Panc1 (cell line): ENCODE data around the gene TEX14. TPM values are rescaled to one million over a fixed set of nuclear protein-coding genes. Genes with fewer than 3 reads are reported as not detected.

Source experiments
- ATAC-seq: fragments of 200-7000 bp; cut with Tn5 transposase; 2 replicates; pipeline ENCODE4 v1.9.1; 2020; ENCODE audit warnings: mild to moderate bottlenecking, moderate library complexity
- BruUV-seq: library from RNA; stranded (reverse); fragments of 400-500 nt; replicated peaks from 2 replicates; lab custom pipeline; 2021; lab: Mats Ljungman, UMichigan
- CTCF ChIA-PET: fragments of 300-600 bp; sonication (Branson Sonifier 250); formaldehyde crosslinking; loops from one replicate; lab custom pipeline; 2022; ENCODE audit warnings: antibody characterized with exemption; lab: Charles Lee
- POLR2A ChIA-PET: fragments of 300-600 bp; sonication (Branson Sonifier 250); formaldehyde crosslinking; loops from one replicate; lab custom pipeline; 2022; ENCODE audit warnings: antibody characterized with exemption; lab: Charles Lee
- DNase-seq: peaks from one replicate; pipeline ENCODE4 v3.0.0-alpha.2; 2010; ENCODE audit warnings: low read depth, low spot score
- H3K27ac ChIP-seq: 2 replicates; pipeline ENCODE4 v1.5.1; 2011; ENCODE audit warnings: mild to moderate bottlenecking, low read length, inconsistent platforms
- H3K27me3 ChIP-seq: fragments of 200-500 bp; sonication (Bioruptor generic); 2 replicates; pipeline ENCODE4 v1.6.0; 2014; ENCODE audit warnings: low read length, inconsistent platforms; ENCODE audit not compliant: control insufficient read depth, insufficient read depth
- H3K36me3 ChIP-seq: fragments of 200-500 bp; sonication (Bioruptor generic); 2 replicates; pipeline ENCODE4 v1.5.1; 2014; ENCODE audit warnings: inconsistent platforms, mild to moderate bottlenecking, low read length, moderate library complexity; ENCODE audit not compliant: control insufficient read depth, insufficient read depth
- H3K4me1 ChIP-seq: 2 replicates; pipeline ENCODE4 v1.5.1; 2011; ENCODE audit warnings: inconsistent platforms, mild to moderate bottlenecking, low read length, moderate library complexity; ENCODE audit not compliant: control insufficient read depth, insufficient read depth
- H3K4me3 ChIP-seq, 2 experiments: 2 replicates each; pipeline ENCODE4 v1.5.1; 2011 to 2012; ENCODE audit warnings: low read depth in 2 of 2, low read length in 2 of 2, mild to moderate bottlenecking in 2 of 2, inconsistent platforms in 1 of 2, moderate library complexity in 1 of 2
- H3K9me3 ChIP-seq: fragments of 200-500 bp; sonication (Bioruptor generic); 2 replicates; pipeline ENCODE4 v1.5.1; 2014; ENCODE audit warnings: low read depth, mild to moderate bottlenecking, inconsistent platforms, low read length, moderate library complexity; ENCODE audit not compliant: control insufficient read depth, insufficient read depth
- CTCF ChIP-seq: fragments of 450-650 bp; IDR thresholded peaks from 2 replicates; pipeline ENCODE4 v1.5.1; 2017; ENCODE audit warnings: mild to moderate bottlenecking
- POLR2AphosphoS5 ChIP-seq: IDR thresholded peaks from 2 replicates; pipeline ENCODE4 v1.6.1; 2012; ENCODE audit warnings: mild to moderate bottlenecking, low read depth, low read length, moderate library complexity
- SIN3A ChIP-seq: IDR thresholded peaks from 2 replicates; pipeline ENCODE4 v1.6.1; 2012; ENCODE audit warnings: low read depth, mild to moderate bottlenecking, low read length, moderate library complexity, borderline replicate concordance; ENCODE audit not compliant: insufficient read depth
- TCF7L2 ChIP-seq: IDR thresholded peaks from 2 replicates; pipeline ENCODE4 v1.6.1; 2011; ENCODE audit warnings: mild to moderate bottlenecking, low read depth, low read length, inconsistent platforms
- in situ Hi-C: cut with HindIII; loops from 2 replicates; pipeline ENCODE4 v1.10.0; 2016; ENCODE audit warnings: low sequenced_read_pairs, low pct_unique_long_range_greater_than_20kb
- intact Hi-C: fragments of 100-400 bp; cut with micrococcal nuclease; formaldehyde crosslinking; loops from one replicate; pipeline ENCODE4 v1.10.0; 2022; ENCODE audit not compliant: unreplicated experiment
- total RNA-seq: library from RNA; stranded (reverse); gene quantifications from one replicate; pipeline ENCODE4 v1.2.1, GENCODE V29; 2021; ENCODE audit not compliant: unreplicated experiment
- TF ChIP-seq, protein P1 (sequence below), 2 experiments: IDR thresholded peaks; 2 replicates each; pipeline ENCODE4 v1.6.1; 2011 to 2012; ENCODE audit warnings: low read depth in 2 of 2, control low read depth in 1 of 2, low read length in 1 of 2, mild to moderate bottlenecking in 1 of 2, moderate library complexity in 1 of 2; ENCODE audit not compliant: insufficient read depth in 1 of 2

TEX14 gene
- total RNA-seq, 1 experiment from 2014 or later = not detected

DNA sequence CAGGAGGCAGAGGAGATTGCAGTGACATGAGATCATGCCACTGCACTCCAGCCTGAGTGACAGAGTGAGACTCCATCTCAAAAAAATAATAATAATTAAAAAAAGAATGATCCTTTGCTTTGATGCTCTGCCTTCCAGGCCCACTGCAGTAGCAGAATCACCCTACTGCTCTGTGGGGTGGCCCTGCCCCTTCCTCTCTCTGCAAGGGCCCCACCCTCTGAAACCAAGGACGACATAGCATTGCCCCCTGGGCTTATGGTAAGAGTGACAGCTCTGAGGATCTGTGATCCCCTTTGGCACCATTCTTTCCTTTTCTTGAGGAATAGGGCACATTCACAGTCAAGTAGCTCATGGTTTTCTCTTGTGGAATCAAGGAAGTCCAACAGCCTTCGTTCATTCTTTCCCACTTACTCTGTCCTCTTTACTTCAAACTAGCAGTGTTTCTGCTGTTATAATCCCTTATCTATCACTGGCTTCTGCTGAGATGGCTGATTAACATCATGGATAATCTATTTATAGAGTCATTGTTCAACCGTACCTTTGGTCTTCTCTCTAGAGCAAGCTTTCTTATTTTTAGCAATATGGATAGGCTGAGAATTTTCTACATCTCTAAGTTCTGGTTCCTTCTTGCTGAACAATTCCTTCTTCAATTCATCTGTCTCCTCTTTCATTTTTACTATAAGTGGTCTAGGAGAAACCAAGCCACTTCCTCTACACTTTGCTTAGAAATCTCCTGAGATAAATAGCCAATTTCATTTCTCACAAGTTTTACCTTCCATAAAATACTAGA is 14.7 kb upstream of the TEX14 start:
- intact Hi-C loops (no loop called here), in situ Hi-C loops (no loop called here)
- Histone ChIP-seq H3K4me1 (no peaks in the 10 kb centered on the region), H3K27me3 (no peaks in the 10 kb centered on the region), H3K27ac (no peak overlapping the region), H3K36me3 (no peaks in the 10 kb centered on the region), H3K9me3 (no peaks in the 10 kb centered on the region), H3K4me3 (no peak overlapping the region)
- no peak for TF ChIP-seq TCF7L2
- TF ChIP-seq CTCF = no peak
- no peak for TF ChIP-seq POLR2AphosphoS5
- TF ChIP-seq SIN3A = no peak
- TF ChIP-seq, protein P1, sequence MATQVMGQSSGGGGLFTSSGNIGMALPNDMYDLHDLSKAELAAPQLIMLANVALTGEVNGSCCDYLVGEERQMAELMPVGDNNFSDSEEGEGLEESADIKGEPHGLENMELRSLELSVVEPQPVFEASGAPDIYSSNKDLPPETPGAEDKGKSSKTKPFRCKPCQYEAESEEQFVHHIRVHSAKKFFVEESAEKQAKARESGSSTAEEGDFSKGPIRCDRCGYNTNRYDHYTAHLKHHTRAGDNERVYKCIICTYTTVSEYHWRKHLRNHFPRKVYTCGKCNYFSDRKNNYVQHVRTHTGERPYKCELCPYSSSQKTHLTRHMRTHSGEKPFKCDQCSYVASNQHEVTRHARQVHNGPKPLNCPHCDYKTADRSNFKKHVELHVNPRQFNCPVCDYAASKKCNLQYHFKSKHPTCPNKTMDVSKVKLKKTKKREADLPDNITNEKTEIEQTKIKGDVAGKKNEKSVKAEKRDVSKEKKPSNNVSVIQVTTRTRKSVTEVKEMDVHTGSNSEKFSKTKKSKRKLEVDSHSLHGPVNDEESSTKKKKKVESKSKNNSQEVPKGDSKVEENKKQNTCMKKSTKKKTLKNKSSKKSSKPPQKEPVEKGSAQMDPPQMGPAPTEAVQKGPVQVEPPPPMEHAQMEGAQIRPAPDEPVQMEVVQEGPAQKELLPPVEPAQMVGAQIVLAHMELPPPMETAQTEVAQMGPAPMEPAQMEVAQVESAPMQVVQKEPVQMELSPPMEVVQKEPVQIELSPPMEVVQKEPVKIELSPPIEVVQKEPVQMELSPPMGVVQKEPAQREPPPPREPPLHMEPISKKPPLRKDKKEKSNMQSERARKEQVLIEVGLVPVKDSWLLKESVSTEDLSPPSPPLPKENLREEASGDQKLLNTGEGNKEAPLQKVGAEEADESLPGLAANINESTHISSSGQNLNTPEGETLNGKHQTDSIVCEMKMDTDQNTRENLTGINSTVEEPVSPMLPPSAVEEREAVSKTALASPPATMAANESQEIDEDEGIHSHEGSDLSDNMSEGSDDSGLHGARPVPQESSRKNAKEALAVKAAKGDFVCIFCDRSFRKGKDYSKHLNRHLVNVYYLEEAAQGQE (IDR thresholded peaks at IDR 0.05; ENCODE audit: insufficient read depth in 1 of 2, low read depth in 2 of 2, low read length in 1 of 2) = no peak
- no peak for DNase-seq
- no TSS peak for BruUV-seq
- POLR2A ChIA-PET = no interaction called here
- CTCF ChIA-PET = no interaction called here
- ATAC-seq = no peak

GRCh38 chr17:58703916-58704286 is 12.1 kb upstream of the TEX14 start:
- no peak overlapping the region for H3K27ac ChIP-seq
- no peaks in the 10 kb centered on the region for H3K27me3 ChIP-seq
- DNase-seq (no peak), ATAC-seq (no peak)
- no TSS peak for BruUV-seq
- ChIA-PET POLR2A (no interaction called here), CTCF (no interaction called here)
- no peak for TF ChIP-seq CTCF
- no peak for TF ChIP-seq TCF7L2
- no peak for TF ChIP-seq POLR2AphosphoS5
- no peak for TF ChIP-seq SIN3A
- TF ChIP-seq, protein P1 (IDR thresholded peaks at IDR 0.05; ENCODE audit: insufficient read depth in 1 of 2, low read depth in 2 of 2, low read length in 1 of 2) = no peak
- H3K4me1 ChIP-seq = no peaks in the 10 kb centered on the region
- in situ Hi-C loops = no loop called here
- intact Hi-C loops = no loop called here
- no peaks in the 10 kb centered on the region for H3K36me3 ChIP-seq
- no peak overlapping the region for H3K4me3 ChIP-seq
- H3K9me3 ChIP-seq = no peaks in the 10 kb centered on the region
